H1 (cell line): ENCODE measurements around the gene DLG1. TPM values are rescaled to one million over a fixed set of nuclear protein-coding genes. Genes with fewer than 3 reads are reported as not detected.
"Not testable (repeated sequence)": the region's sequence is repeated elsewhere in the genome, so short reads cannot be mapped to it uniquely, and the experiment has no call there.

ENCODE experiments used
- CTCF ChIA-PET: fragments of 300-600 bp; sonication (Branson Sonifier 250); formaldehyde crosslinking; loops from one replicate; lab custom pipeline; 2021; ENCODE audit not compliant: partially characterized antibody; lab: Charles Lee
- POLR2A ChIA-PET: fragments of 300-600 bp; sonication (Branson Sonifier 250); formaldehyde crosslinking; loops from one replicate; lab custom pipeline; 2021; ENCODE audit warnings: inconsistent platforms; ENCODE audit not compliant: partially characterized antibody; lab: Charles Lee
- DNase-seq, 2 experiments: peaks; one replicate each; pipeline versions ENCODE4 v3.0.0 to v3.0.0-alpha.2; 2010 to 2022; ENCODE audit warnings: low spot score in 2 of 2, low read depth in 1 of 2, mixed read lengths in 1 of 2
- FAIRE-seq: peaks from 2 replicates; lab custom pipeline; 2011; peaks lifted over from hg19 to GRCh38; lab: Jason Lieb, UNC
- H2AFZ ChIP-seq: 2 replicates; pipeline ENCODE4 v1.8.1; 2012; ENCODE audit warnings: low read length, inconsistent platforms
- H2AK5ac ChIP-seq: 2 replicates; pipeline ENCODE4 v1.6.1; 2013; ENCODE audit warnings: low read depth, low read length
- H2BK120ac ChIP-seq: replicated peaks from 2 replicates; pipeline ENCODE3; 2013; ENCODE audit warnings: low read depth, low read length, inconsistent platforms
- H2BK12ac ChIP-seq: 2 replicates; pipeline ENCODE4 v1.6.1; 2013; ENCODE audit warnings: low read depth, low read length
- H2BK15ac ChIP-seq: 2 replicates; pipeline ENCODE4 v1.6.1; 2013; ENCODE audit warnings: low read length
- H2BK20ac ChIP-seq: 2 replicates; pipeline ENCODE4 v1.6.1; 2013; ENCODE audit warnings: low read length
- H2BK5ac ChIP-seq: 2 replicates; pipeline ENCODE4 v1.6.1; 2013; ENCODE audit warnings: low read depth, low read length
- H3K14ac ChIP-seq: 2 replicates; pipeline ENCODE4 v1.6.1; 2013; ENCODE audit warnings: inconsistent platforms; ENCODE audit not compliant: insufficient read length
- H3K18ac ChIP-seq: 2 replicates; pipeline ENCODE4 v1.6.1; 2013; ENCODE audit warnings: low read length; ENCODE audit errors: extremely low read depth
- H3K23ac ChIP-seq: 2 replicates; pipeline ENCODE4 v1.6.1; 2013; ENCODE audit warnings: inconsistent platforms; ENCODE audit not compliant: insufficient read length
- H3K23me2 ChIP-seq: 2 replicates; pipeline ENCODE4 v1.6.1; 2013; ENCODE audit warnings: low read depth, low read length
- H3K27ac ChIP-seq: 2 replicates; pipeline ENCODE4 v1.6.1; 2011; ENCODE audit warnings: low read depth, low read length, inconsistent platforms
- H3K27me3 ChIP-seq, 4 experiments: replicated peaks in 1 of 4; 1 replicate in 1 of 4; 2 replicates in 3 of 4; pipeline versions ENCODE4 v1.6.1 to v1.8.1; 2011 to 2013; ENCODE audit warnings: low read length in 3 of 4, mild to moderate bottlenecking in 3 of 4, inconsistent platforms in 2 of 4, mixed read lengths in 2 of 4, moderate library complexity in 1 of 4; ENCODE audit not compliant: control insufficient read depth in 3 of 4, insufficient read depth in 3 of 4; ENCODE audit errors: extremely low read depth in 1 of 4
- H3K36me3 ChIP-seq, 4 experiments: 2 replicates each; pipeline versions ENCODE4 v1.6.1 to v1.8.1; 2011 to 2013; ENCODE audit warnings: mild to moderate bottlenecking in 4 of 4, low read length in 3 of 4, moderate library complexity in 2 of 4, control low read depth in 1 of 4, inconsistent platforms in 1 of 4; ENCODE audit not compliant: insufficient read depth in 4 of 4, control insufficient read depth in 2 of 4
- H3K4ac ChIP-seq: replicated peaks from 2 replicates; pipeline ENCODE3; 2013; ENCODE audit warnings: low read length, low read depth, mixed read lengths, inconsistent platforms; ENCODE audit not compliant: insufficient read length
- H3K4me1 ChIP-seq, 4 experiments: replicated peaks in 1 of 4; 1 replicate in 1 of 4; 2 replicates in 3 of 4; pipeline versions ENCODE4 v1.6.1 to v1.8.1; 2011 to 2013; ENCODE audit warnings: low read length in 3 of 4, inconsistent platforms in 2 of 4, mixed read lengths in 1 of 4; ENCODE audit not compliant: insufficient read depth in 4 of 4, control insufficient read depth in 3 of 4
- H3K4me2 ChIP-seq, 2 experiments: 2 replicates each; pipeline versions ENCODE4 v1.6.1 to v1.8.1; 2011 to 2013; ENCODE audit warnings: low read depth in 2 of 2, low read length in 2 of 2, control low read depth in 1 of 2, inconsistent platforms in 1 of 2, mild to moderate bottlenecking in 1 of 2; ENCODE audit not compliant: insufficient read depth in 1 of 2
- H3K4me3 ChIP-seq, 4 experiments: fragments of 200-600, 300-600 bp in 1 of 4; sonication (generic), shearing (Covaris generic), sonication (Bioruptor Twin) in 1 of 4; 2 replicates each; pipeline versions ENCODE4 v1.5.1 to v1.8.1; 2011 to 2016; ENCODE audit warnings: low read length in 4 of 4, low read depth in 3 of 4, control low read depth in 2 of 4, inconsistent platforms in 2 of 4, mild to moderate bottlenecking in 2 of 4, mixed read lengths in 1 of 4, moderate library complexity in 1 of 4; ENCODE audit not compliant: insufficient read depth in 2 of 4; ENCODE audit errors: extremely low read depth in 1 of 4
- H3K56ac ChIP-seq: replicated peaks from 2 replicates; pipeline ENCODE3; 2013; ENCODE audit warnings: low read depth, mild to moderate bottlenecking, mixed read lengths, low read length, inconsistent platforms; ENCODE audit not compliant: insufficient read length
- H3K79me1 ChIP-seq: 2 replicates; pipeline ENCODE4 v1.6.1; 2013; ENCODE audit warnings: low read depth, low read length, control low read depth
- H3K79me2 ChIP-seq, 2 experiments: 2 replicates each; pipeline versions ENCODE4 v1.6.1 to v1.8.1; 2012 to 2013; ENCODE audit warnings: low read length in 2 of 2, mild to moderate bottlenecking in 2 of 2, inconsistent platforms in 1 of 2; ENCODE audit not compliant: insufficient read depth in 2 of 2, control insufficient read depth in 1 of 2
- H3K9ac ChIP-seq, 4 experiments: replicated peaks in 1 of 4; 1 replicate in 1 of 4; 2 replicates in 3 of 4; pipeline versions ENCODE4 v1.6.1 to v1.8.1; 2011 to 2013; ENCODE audit warnings: low read depth in 3 of 4, low read length in 3 of 4, control low read depth in 2 of 4, mild to moderate bottlenecking in 2 of 4, moderate library complexity in 2 of 4, inconsistent platforms in 1 of 4; ENCODE audit errors: extremely low read depth in 1 of 4
- H3K9me3 ChIP-seq, 2 experiments: 2 replicates each; pipeline versions ENCODE4 v1.6.1 to v1.8.1; 2012 to 2013; ENCODE audit warnings: mild to moderate bottlenecking in 2 of 2, moderate library complexity in 2 of 2, control low read depth in 1 of 2, inconsistent platforms in 1 of 2, low read depth in 1 of 2, low read length in 1 of 2, mixed read lengths in 1 of 2; ENCODE audit not compliant: insufficient read depth in 2 of 2
- H4K20me1 ChIP-seq, 2 experiments: replicated peaks in 1 of 2; 2 replicates each; pipeline versions ENCODE3 to v1.8.1; 2011 to 2013; ENCODE audit warnings: inconsistent platforms in 2 of 2, low read length in 2 of 2, mild to moderate bottlenecking in 1 of 2; ENCODE audit not compliant: insufficient read depth in 2 of 2, control insufficient read depth in 1 of 2
- H4K5ac ChIP-seq: 2 replicates; pipeline ENCODE4 v1.6.1; 2013; ENCODE audit warnings: low read length, low read depth, mixed read lengths, inconsistent platforms; ENCODE audit not compliant: insufficient read length
- H4K8ac ChIP-seq: 2 replicates; pipeline ENCODE4 v1.8.0; 2013; ENCODE audit warnings: mild to moderate bottlenecking, moderate library complexity, low read length, inconsistent platforms; ENCODE audit not compliant: insufficient read depth; ENCODE audit errors: extremely low read depth
- H4K91ac ChIP-seq: replicated peaks from 2 replicates; pipeline ENCODE3; 2013; ENCODE audit warnings: low read length, mixed read lengths, inconsistent platforms; ENCODE audit not compliant: insufficient read length
- KDM1A ChIP-seq: fragments of 200-600, 300-600 bp; sonication (generic); IDR thresholded peaks from 2 replicates; pipeline ENCODE4 v1.7.1; 2016; ENCODE audit warnings: mild to moderate bottlenecking, low read length, borderline replicate concordance
- WGBS, 2 experiments: shearing (Covaris generic) in 1 of 2; methylation state at CpG; one replicate each; pipeline versions ENCODE4 v1.1.6 to v1.1.7; 2013 to 2015; ENCODE audit warnings: low lambda C conversion rate in 2 of 2, mixed read lengths in 2 of 2, inconsistent platforms in 1 of 2, low coverage in 1 of 2, missing lambda C conversion rate in 1 of 2; ENCODE audit not compliant: insufficient replicate concordance in 2 of 2, insufficient coverage in 1 of 2, insufficient read length in 1 of 2; ENCODE audit errors: extremely low coverage in 1 of 2, missing lambda C conversion rate in 1 of 2; 5-methylcytosine and 5-hydroxymethylcytosine counted together
- polyA plus RNA-seq, 7 experiments: library from polyadenylated mRNA; depleted of rRNA in 3 of 7; stranded (reverse) in 5 of 7; unstranded in 2 of 7; fragments of >200 nt in 5 of 7; fragments of 200-250 nt in 2 of 7; gene quantifications; 1 replicate in 5 of 7; 2 replicates in 1 of 7; 4 replicates in 1 of 7; pipeline versions ENCODE4 v1.2.1 to v1.2.3, GENCODE V29; 2011 to 2013; ENCODE audit warnings: missing spikeins in 2 of 7, mixed read lengths in 2 of 7
- total RNA-seq: library from RNA; stranded (reverse); fragmentation: NEBNext Ultra II Directional; extraction: Animal tissue kit (Norgen Biotek cat#: 25700); gene quantifications from 2 replicates; pipeline ENCODE4 v1.2.1, GENCODE V29; 2021

DLG1 gene
- total and polyA plus RNA-seq, 2 of the 8 experiments (the other 6 are each of a cell fraction or from before 2014, with no cell fraction given): 13.4 to 78.8 TPM

- CTCF ChIA-PET, H2AFZ ChIP-seq, H3K4me2 ChIP-seq, H3K14ac ChIP-seq, H3K27me3 ChIP-seq, DNase-seq, H2BK120ac ChIP-seq, H3K9ac ChIP-seq, H3K79me1 ChIP-seq, H3K18ac ChIP-seq, H2BK5ac ChIP-seq, H3K4me1 ChIP-seq, H3K23ac ChIP-seq, H3K56ac ChIP-seq, H2BK20ac ChIP-seq, H4K8ac ChIP-seq, H3K36me3 ChIP-seq, H4K20me1 ChIP-seq, H4K91ac ChIP-seq, H2BK12ac ChIP-seq, H3K23me2 ChIP-seq, H3K9me3 ChIP-seq, FAIRE-seq, H3K27ac ChIP-seq, H2BK15ac ChIP-seq, H3K4me3 ChIP-seq, H3K4ac ChIP-seq, H2AK5ac ChIP-seq, H4K5ac ChIP-seq: not testable (repeated sequence)
- 85% methylated on average over 4 of the region's 4 CpGs; no CpG with 5 or more reads in 1 of the 2 experiments for WGBS, 2 experiments
- peaks cover 0 to 92% of the 10 kb centered on the region in 2 experiments; a peak in 3 of 4 replicates for H3K79me2 ChIP-seq
- POLR2A ChIA-PET: interaction anchor here (1.2 kb wide), 1 partner anchor 9 kb away, joined by 3 read pairs; no protein-coding TSS in a partner anchor
- peak; percentile 52; the same call in 1 of the 2 replicates for TF ChIP-seq KDM1A
These were observed 86.7 kb downstream of the DLG1 start for GRCh38 chr3:197211698-197212097.
